ENCODE measurements around the gene XDH.

XDH gene

DNA sequence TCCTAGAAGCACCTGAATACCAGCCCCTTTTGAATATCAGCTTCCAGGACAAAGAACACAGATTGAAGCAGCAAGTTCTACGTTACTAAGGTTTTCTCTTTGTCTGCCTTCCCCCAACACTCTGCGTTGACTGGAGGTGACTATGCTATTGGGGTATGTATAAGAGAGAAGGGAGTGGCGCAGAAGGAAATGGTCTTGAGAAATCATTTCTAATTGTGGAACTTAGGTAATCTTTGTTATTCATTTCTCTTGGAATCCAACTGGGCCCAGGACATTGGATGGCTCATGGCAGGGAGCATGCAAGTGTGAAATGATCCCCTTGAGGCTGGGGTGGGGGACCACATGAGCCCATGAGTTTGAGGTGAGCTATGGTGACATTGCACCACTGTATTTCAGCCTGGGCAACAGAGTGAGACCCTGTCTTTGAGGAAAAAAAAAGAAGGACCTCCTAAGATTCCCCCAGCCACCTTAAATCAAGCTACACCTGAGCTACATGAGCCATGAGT, 29.7 kb downstream of the XDH start:
- TF ChIP-seq CTCF (IDR thresholded peaks at IDR 0.05; ENCODE audit: control extremely low read depth, extremely low read depth, low read depth, missing control alignments): no peak
- no peak for DNase-seq (ENCODE audit: extremely low spot score)
- CTCF ChIA-PET: interaction anchor here (1.8 kb wide), 1 partner anchor 10 kb away, joined by 4 read pairs; no protein-coding TSS in a partner anchor
- POLR2A ChIA-PET: no interaction called here

DNA sequence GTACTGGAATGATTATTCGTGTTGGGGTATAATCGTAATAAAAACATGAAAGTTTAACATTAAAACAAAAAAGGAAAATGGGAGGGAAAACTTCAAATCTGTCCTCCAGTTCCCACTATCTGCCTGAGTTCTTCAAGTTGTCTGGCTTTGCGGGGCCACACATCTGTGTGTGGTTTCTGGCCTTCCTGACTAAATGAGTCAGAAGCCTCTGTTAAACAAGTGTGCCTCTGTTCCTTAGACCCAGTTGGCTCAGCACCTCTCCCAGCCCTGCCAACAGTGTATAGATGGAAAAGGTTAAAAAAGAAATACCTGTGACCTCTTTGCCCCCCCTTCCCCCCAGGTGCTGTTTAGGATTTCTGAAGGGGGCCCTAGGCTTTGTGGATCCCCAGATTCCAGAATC, 30.2 kb downstream of the XDH start:
- no peak for TF ChIP-seq CTCF (IDR thresholded peaks at IDR 0.05; ENCODE audit: control extremely low read depth, extremely low read depth, low read depth, missing control alignments)
- CTCF ChIA-PET: interaction anchor here (1.1 to 1.8 kb wide), 2 partner anchors 9 to 15 kb away, joined by 4 read pairs; no protein-coding TSS in a partner anchor
- DNase-seq (ENCODE audit: extremely low spot score): no peak
- POLR2A ChIA-PET: no interaction called here

GRCh38 chr2:31383471-31384153, 30.9 kb downstream of the XDH start:
- POLR2A ChIA-PET: no interaction called here
- CTCF ChIA-PET: interaction anchor here (1.1 to 1.8 kb wide), 4 partner anchors 9 to 25 kb away, joined by 3 to 5 read pairs (median 4); no protein-coding TSS in a partner anchor
- no peak for DNase-seq (ENCODE audit: extremely low spot score)
- no peak for TF ChIP-seq CTCF (IDR thresholded peaks at IDR 0.05; ENCODE audit: control extremely low read depth, extremely low read depth, low read depth, missing control alignments)

DNA sequence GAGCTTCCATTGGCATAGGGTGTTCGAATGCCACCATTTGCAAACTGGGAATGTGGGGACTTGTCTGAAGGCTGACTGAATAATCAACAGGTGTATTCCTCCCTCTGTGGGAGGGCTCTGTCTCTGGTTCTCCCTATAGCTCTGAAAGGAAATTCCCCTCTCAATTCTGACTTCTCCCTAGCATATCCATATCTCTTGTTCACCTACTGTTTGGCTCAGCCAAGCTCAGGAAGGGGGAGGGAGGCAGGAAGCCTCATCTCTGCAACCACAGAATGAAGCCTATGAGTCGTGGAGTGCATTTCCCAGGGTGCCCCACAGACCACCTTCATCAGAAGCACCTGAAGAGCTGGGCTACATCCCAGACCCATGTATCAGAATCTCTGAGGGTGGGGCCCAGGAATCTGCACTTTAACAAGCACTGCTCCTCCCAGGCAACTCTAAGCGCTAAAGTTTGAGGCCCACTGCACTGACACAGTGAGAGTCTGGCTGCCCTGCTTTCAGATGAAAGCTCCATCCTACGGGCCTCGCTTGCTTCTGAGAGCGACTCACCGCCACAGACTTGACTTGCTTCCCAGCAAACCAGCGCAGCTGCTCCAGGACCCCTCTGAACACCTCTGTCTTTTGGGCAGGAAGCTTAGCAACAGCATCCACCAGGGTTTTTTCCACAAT, 32.0 kb downstream of the XDH start:
- POLR2A ChIA-PET: no interaction called here
- TF ChIP-seq CTCF (IDR thresholded peaks at IDR 0.05; ENCODE audit: control extremely low read depth, extremely low read depth, low read depth, missing control alignments): no peak
- DNase-seq (ENCODE audit: extremely low spot score): no peak
- CTCF ChIA-PET: interaction anchor here (1.2 to 1.8 kb wide), 3 partner anchors 8 to 24 kb away, joined by 3 to 5 read pairs (median 4); no protein-coding TSS in a partner anchor

- CTCF ChIA-PET: no interaction called here
- POLR2A ChIA-PET: no interaction called here
- TF ChIP-seq CTCF (IDR thresholded peaks at IDR 0.05; ENCODE audit: control extremely low read depth, extremely low read depth, low read depth, missing control alignments): no peak
- no peak for DNase-seq (ENCODE audit: extremely low spot score)
Measured at GRCh38 chr2:31381601-31382000, 32.9 kb downstream of the XDH start.

DNA sequence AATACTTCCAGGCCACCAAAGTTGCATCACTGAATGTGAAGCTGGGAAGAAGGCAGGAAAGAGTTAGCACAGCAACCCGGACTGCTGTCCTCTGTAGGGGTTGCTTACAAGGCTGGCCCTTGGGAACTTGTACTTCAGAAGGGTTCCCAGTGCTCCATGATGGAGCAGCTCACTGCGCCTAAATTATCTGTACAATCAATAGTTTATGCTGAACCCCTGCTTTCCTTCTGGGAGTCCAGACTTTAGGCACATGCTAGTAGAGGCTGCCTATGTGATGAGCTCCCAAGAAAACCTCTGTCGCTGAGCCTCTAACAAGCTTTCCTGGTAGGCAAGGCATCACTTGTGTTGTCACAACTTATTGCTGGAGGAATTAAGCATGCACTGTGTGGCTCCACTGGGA, 34.3 kb downstream of the XDH start:
- DNase-seq (ENCODE audit: extremely low spot score): no peak
- no peak for TF ChIP-seq CTCF (IDR thresholded peaks at IDR 0.05; ENCODE audit: control extremely low read depth, extremely low read depth, low read depth, missing control alignments)
- POLR2A ChIA-PET: no interaction called here
- CTCF ChIA-PET: interaction anchor here (1.2 kb wide), 1 partner anchor 13 kb away, joined by 3 read pairs; no protein-coding TSS in a partner anchor
